Measurements from ENCODE around the gene CD53. TPM values are rescaled to one million over a fixed set of nuclear protein-coding genes. Genes with fewer than 3 reads are reported as not detected.

The CD53 gene
- total RNA-seq, 1 donor from 2014 or later = not detected

GRCh38 chr1:110898734-110899457, 25.9 kb downstream of the CD53 start:
- Histone ChIP-seq H3K27ac (no peak overlapping the region), H3K4me3 (no peak overlapping the region), H4K20me1 (ENCODE audit: low read depth) (no peaks in the 10 kb centered on the region), H3K4me1 (no peaks in the 10 kb centered on the region), H3K4me2 (no peak overlapping the region), H3K9me3 (ENCODE audit: low read depth) (no peaks in the 10 kb centered on the region), H3F3A (ENCODE audit: low read depth) (no peaks in the 10 kb centered on the region), H3K27me3 (no peaks in the 10 kb centered on the region), H2AFZ (replicated peaks) (no peak overlapping the region), H3K9ac (no peak overlapping the region), H3K36me3 (no peaks in the 10 kb centered on the region), H3K79me2 (ENCODE audit: low read depth) (no peaks in the 10 kb centered on the region)
- Mint-ChIP-seq H3K4me1 (no peaks in the 10 kb centered on the region), H3K27ac (no peak overlapping the region), H3K27me3 (ENCODE audit: insufficient read depth, low read depth) (peaks cover 2% of the 10 kb centered on the region), H3K36me3 (no peaks in the 10 kb centered on the region), H3K9me3 (no peaks in the 10 kb centered on the region), H3K4me3 (no peak overlapping the region)
- DNase-seq (ENCODE audit: low spot score) = no peak
- no peak for TF ChIP-seq EZH2phosphoT487 (IDR thresholded peaks at IDR 0.05)
- TF ChIP-seq, protein P1, sequence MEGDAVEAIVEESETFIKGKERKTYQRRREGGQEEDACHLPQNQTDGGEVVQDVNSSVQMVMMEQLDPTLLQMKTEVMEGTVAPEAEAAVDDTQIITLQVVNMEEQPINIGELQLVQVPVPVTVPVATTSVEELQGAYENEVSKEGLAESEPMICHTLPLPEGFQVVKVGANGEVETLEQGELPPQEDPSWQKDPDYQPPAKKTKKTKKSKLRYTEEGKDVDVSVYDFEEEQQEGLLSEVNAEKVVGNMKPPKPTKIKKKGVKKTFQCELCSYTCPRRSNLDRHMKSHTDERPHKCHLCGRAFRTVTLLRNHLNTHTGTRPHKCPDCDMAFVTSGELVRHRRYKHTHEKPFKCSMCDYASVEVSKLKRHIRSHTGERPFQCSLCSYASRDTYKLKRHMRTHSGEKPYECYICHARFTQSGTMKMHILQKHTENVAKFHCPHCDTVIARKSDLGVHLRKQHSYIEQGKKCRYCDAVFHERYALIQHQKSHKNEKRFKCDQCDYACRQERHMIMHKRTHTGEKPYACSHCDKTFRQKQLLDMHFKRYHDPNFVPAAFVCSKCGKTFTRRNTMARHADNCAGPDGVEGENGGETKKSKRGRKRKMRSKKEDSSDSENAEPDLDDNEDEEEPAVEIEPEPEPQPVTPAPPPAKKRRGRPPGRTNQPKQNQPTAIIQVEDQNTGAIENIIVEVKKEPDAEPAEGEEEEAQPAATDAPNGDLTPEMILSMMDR (IDR thresholded peaks at IDR 0.05) = no peak
- no peak for TF ChIP-seq EZH2 (IDR thresholded peaks at IDR 0.05)

- H3K27ac Mint-ChIP-seq = no peak overlapping the region
- no peak overlapping the region for H3K9ac ChIP-seq
These were observed 26.5 kb downstream of the CD53 start for GRCh38 chr1:110899458-110899843.

GRCh38 chr1:110902820-110903463, 30.0 kb downstream of the CD53 start:
- no peaks in the 10 kb centered on the region for H3K4me1 ChIP-seq
- H3K9me3 ChIP-seq (ENCODE audit: low read depth) = no peaks in the 10 kb centered on the region
- no peaks in the 10 kb centered on the region for H3K36me3 ChIP-seq
- no peaks in the 10 kb centered on the region for H3K27me3 ChIP-seq
- no peak for TF ChIP-seq EZH2phosphoT487 (IDR thresholded peaks at IDR 0.05)
- TF ChIP-seq, protein P1 (IDR thresholded peaks at IDR 0.05) = no peak
- Mint-ChIP-seq H3K27me3 (ENCODE audit: insufficient read depth, low read depth) (peaks cover 2% of the 10 kb centered on the region), H3K4me3 (no peak overlapping the region), H3K27ac (no peak overlapping the region), H3K9me3 (no peaks in the 10 kb centered on the region), H3K36me3 (no peaks in the 10 kb centered on the region), H3K4me1 (no peaks in the 10 kb centered on the region)
- no peaks in the 10 kb centered on the region for H4K20me1 ChIP-seq (ENCODE audit: low read depth)
- H2AFZ ChIP-seq (replicated peaks) = no peak overlapping the region
- H3K4me3 ChIP-seq = no peak overlapping the region
- no peak overlapping the region for H3K27ac ChIP-seq
- DNase-seq (ENCODE audit: low spot score) = no peak
- H3F3A ChIP-seq (ENCODE audit: low read depth) = no peaks in the 10 kb centered on the region
- H3K4me2 ChIP-seq = no peak overlapping the region
- H3K79me2 ChIP-seq (ENCODE audit: low read depth) = no peaks in the 10 kb centered on the region
- no peak overlapping the region for H3K9ac ChIP-seq

More at GRCh38 chr1:110899458-110899843, 26.5 kb downstream of the CD53 start:
- no peak for TF ChIP-seq EZH2 (IDR thresholded peaks at IDR 0.05)
- TF ChIP-seq, protein P1 (IDR thresholded peaks at IDR 0.05) = no peak
- no peak for TF ChIP-seq EZH2phosphoT487 (IDR thresholded peaks at IDR 0.05)
- no peaks in the 10 kb centered on the region for H3K9me3 ChIP-seq (ENCODE audit: low read depth)
- H3K4me3 ChIP-seq = no peak overlapping the region
- no peak overlapping the region for H2AFZ ChIP-seq (replicated peaks)
- H3K79me2 ChIP-seq (ENCODE audit: low read depth) = no peaks in the 10 kb centered on the region
- H4K20me1 ChIP-seq (ENCODE audit: low read depth) = no peaks in the 10 kb centered on the region
- no peak overlapping the region for H3K27ac ChIP-seq
- H3K4me1 ChIP-seq = no peaks in the 10 kb centered on the region
- H3K4me3 Mint-ChIP-seq = no peak overlapping the region
- H3K27me3 ChIP-seq = no peaks in the 10 kb centered on the region
- H3F3A ChIP-seq (ENCODE audit: low read depth) = no peaks in the 10 kb centered on the region
- H3K36me3 Mint-ChIP-seq = no peaks in the 10 kb centered on the region
- no peaks in the 10 kb centered on the region for H3K9me3 Mint-ChIP-seq
- peaks cover 2% of the 10 kb centered on the region for H3K27me3 Mint-ChIP-seq (ENCODE audit: insufficient read depth, low read depth)
- H3K4me2 ChIP-seq = no peak overlapping the region
- no peak for DNase-seq (ENCODE audit: low spot score)
- no peaks in the 10 kb centered on the region for H3K36me3 ChIP-seq
- no peaks in the 10 kb centered on the region for H3K4me1 Mint-ChIP-seq
